Colonic mucosa (tissue), 4 donors: ENCODE results near the gene PTPRN2. TPM values are rescaled to one million over a fixed set of nuclear protein-coding genes. Genes with fewer than 3 reads are reported as not detected.

ENCODE experiments used
- DNase-seq: peaks from one replicate; pipeline ENCODE4 v3.0.0-alpha.2; 2020
- H3K27ac ChIP-seq: fragments of 200-600 bp; one replicate; pipeline ENCODE4 v1.8.0; 2021
- H3K27me3 ChIP-seq: fragments of 200-600 bp; one replicate; pipeline ENCODE4 v1.8.0; 2021
- H3K36me3 ChIP-seq: fragments of 200-600 bp; one replicate; pipeline ENCODE4 v1.8.0; 2021
- H3K4me1 ChIP-seq: fragments of 200-600 bp; one replicate; pipeline ENCODE4 v1.8.0; 2021; ENCODE audit warnings: mild to moderate bottlenecking
- H3K4me3 ChIP-seq: fragments of 200-600 bp; one replicate; pipeline ENCODE4 v1.8.0; 2021
- H3K9ac ChIP-seq, 2 donors: one replicate each; pipeline ENCODE4 v1.7.0; 2013; ENCODE audit warnings: control low read depth in 2 of 2, low read depth in 2 of 2, low read length in 2 of 2
- H3K9me3 ChIP-seq: fragments of 200-600 bp; one replicate; pipeline ENCODE4 v1.8.0; 2021
- CTCF ChIP-seq: fragments of 200-600 bp; IDR thresholded peaks from one replicate; pipeline ENCODE4 v1.8.0; 2022; ENCODE audit warnings: antibody characterized with exemption, mild to moderate bottlenecking
- intact Hi-C: fragments of 100-400 bp; cut with DNase I; formaldehyde crosslinking; loops from one replicate; pipeline ENCODE4 v1.14.1; 2022
- total RNA-seq, 2 donors: library from RNA; stranded (reverse); fragmentation: NEBNext Ultra II Directional in 1 of 2; extraction: Animal tissue kit (Norgen Biotek cat#: 25700) in 1 of 2; gene quantifications; one replicate each; pipeline ENCODE4 v1.2.1, GENCODE V29; 2021
- donor health status: healthy.
- donor health status: DM: no; HTN: no; CAD: no.
- donor health status: DM: no; HTN: no; CAD: no.

PTPRN2 gene
- total RNA-seq, 2 donors from 2014 or later, result 14.7 to 21.6 TPM

- H3K4me3 ChIP-seq, result no peak overlapping the region
- H3K27ac ChIP-seq, result no peak overlapping the region
- DNase-seq, result no peak
- no peaks in the 10 kb centered on the region for H3K4me1 ChIP-seq
- H3K9ac ChIP-seq, result no peak overlapping the region
- intact Hi-C loops, result no loop called here
- TF ChIP-seq CTCF, result no peak
- H3K27me3 ChIP-seq, result no peaks in the 10 kb centered on the region
- no peaks in the 10 kb centered on the region for H3K9me3 ChIP-seq
- H3K36me3 ChIP-seq, result no peaks in the 10 kb centered on the region
Measured at GRCh38 chr7:157909370-157909769, 678.3 kb downstream of the PTPRN2 start.

- intact Hi-C loops, result no loop called here
- Histone ChIP-seq H3K9me3 (no peaks in the 10 kb centered on the region), H3K27ac (no peak overlapping the region), H3K4me1 (no peaks in the 10 kb centered on the region), H3K4me3 (no peak overlapping the region), H3K27me3 (no peaks in the 10 kb centered on the region), H3K36me3 (no peaks in the 10 kb centered on the region), H3K9ac (no peak overlapping the region)
- TF ChIP-seq CTCF, result no peak
- no peak for DNase-seq
Measured at GRCh38 chr7:157908006-157908782, 679.4 kb downstream of the PTPRN2 start.

- DNase-seq, result no peak
- intact Hi-C loops, result no loop called here
Measured at GRCh38 chr7:157907091-157907490, 680.5 kb downstream of the PTPRN2 start.

GRCh38 chr7:157906583-157906982, 681.0 kb downstream of the PTPRN2 start:
- intact Hi-C loops, result no loop called here
- Histone ChIP-seq H3K27ac (no peak overlapping the region), H3K27me3 (no peaks in the 10 kb centered on the region), H3K4me3 (no peak overlapping the region), H3K9ac (no peak overlapping the region), H3K4me1 (no peaks in the 10 kb centered on the region), H3K9me3 (no peaks in the 10 kb centered on the region), H3K36me3 (no peaks in the 10 kb centered on the region)
- no peak for TF ChIP-seq CTCF
- DNase-seq, result no peak

More at GRCh38 chr7:157907091-157907490, 680.5 kb downstream of the PTPRN2 start:
- Histone ChIP-seq H3K9me3 (no peaks in the 10 kb centered on the region), H3K27ac (no peak overlapping the region), H3K4me3 (no peak overlapping the region), H3K36me3 (no peaks in the 10 kb centered on the region), H3K27me3 (no peaks in the 10 kb centered on the region), H3K4me1 (no peaks in the 10 kb centered on the region), H3K9ac (no peak overlapping the region)
- TF ChIP-seq CTCF, result no peak

- Histone ChIP-seq H3K4me3 (no peak overlapping the region), H3K9me3 (no peaks in the 10 kb centered on the region), H3K9ac (no peak overlapping the region), H3K4me1 (no peaks in the 10 kb centered on the region), H3K36me3 (no peaks in the 10 kb centered on the region), H3K27me3 (no peaks in the 10 kb centered on the region), H3K27ac (no peak overlapping the region)
- no peak for DNase-seq
- TF ChIP-seq CTCF, result no peak
- intact Hi-C loops, result no loop called here
Measured at GRCh38 chr7:157905651-157906461, 681.8 kb downstream of the PTPRN2 start.
